ENCODE measurements around the gene AOAH. TPM values are rescaled to one million over a fixed set of nuclear protein-coding genes. Genes with fewer than 3 reads are reported as not detected.

The AOAH gene
- total and polyA plus RNA-seq, 2 of the 4 experiments (the other 2 are of a cell fraction), result not detected

GRCh38 chr7:36635091-36635490 lies 89.2 kb downstream of the AOAH start:
- Histone ChIP-seq H3K23ac (ENCODE audit: low read depth, low read length) (no peak overlapping the region), H3K27me3 (ENCODE audit: control insufficient read depth, insufficient read depth, low read length) (peaks cover 28% of the 10 kb centered on the region), H3K18ac (ENCODE audit: low read depth, low read length) (no peak overlapping the region), H2BK20ac (ENCODE audit: low read depth, low read length) (no peak overlapping the region), H3K56ac (ENCODE audit: extremely low read depth, insufficient read depth, low read length) (no peak overlapping the region), H3K79me1 (ENCODE audit: low read depth in 1 of 2, low read length in 2 of 2) (no peaks in the 10 kb centered on the region), H2BK120ac (ENCODE audit: low read depth, low read length) (no peak overlapping the region), H3K4me1 (ENCODE audit: control insufficient read depth, insufficient read depth, low read length) (no peaks in the 10 kb centered on the region), H4K5ac (ENCODE audit: low read depth, low read length) (no peak overlapping the region), H3K4ac (ENCODE audit: low read depth, low read length) (no peak overlapping the region), H2AK5ac (ENCODE audit: low read depth, low read length) (no peak overlapping the region), H3K9me1 (ENCODE audit: insufficient read depth, low read length) (no peaks in the 10 kb centered on the region), H3K9me3 (ENCODE audit: control insufficient read depth, insufficient read depth, low read length) (no peaks in the 10 kb centered on the region), H2BK15ac (ENCODE audit: low read depth, low read length) (no peak overlapping the region), H3K4me2 (ENCODE audit: low read depth, low read length) (no peak overlapping the region), H2BK5ac (ENCODE audit: low read depth, low read length, poor library complexity, severe bottlenecking) (no peak overlapping the region), H3K9ac (ENCODE audit: low read depth, low read length) (no peak overlapping the region), H2AFZ (replicated peaks; ENCODE audit: low read length, poor library complexity) (no peak overlapping the region), H3K4me3 (ENCODE audit: insufficient read depth, low read depth, low read length) (no peak overlapping the region), H4K8ac (ENCODE audit: low read depth in 2 of 2, low read length in 2 of 2) (no peak overlapping the region), H4K20me1 (ENCODE audit: insufficient read depth, low read length) (no peaks in the 10 kb centered on the region), H3K14ac (replicated peaks; ENCODE audit: low read depth, low read length) (no peak overlapping the region), H3K36me3 (ENCODE audit: control insufficient read depth, insufficient read depth, low read length) (no peaks in the 10 kb centered on the region), H2AK9ac (replicated peaks; ENCODE audit: low read depth, low read length, poor library complexity) (no peak overlapping the region), H4K91ac (ENCODE audit: insufficient read depth, low read depth, low read length) (no peak overlapping the region), H3K27ac (ENCODE audit: insufficient read depth, low read length) (no peak overlapping the region)
- ChIA-PET CTCF (no interaction called here), POLR2A (ENCODE audit: unreplicated experiment) (no interaction called here)
- ATAC-seq (ENCODE audit: low read depth), result no peak
- no peak for DNase-seq
- no TSS peak for BruUV-seq (replicated peaks)
- WGBS, 2 experiments (ENCODE audit: extremely low coverage in 2 of 2, insufficient read length in 1 of 2), result no CpG with 5 or more reads among the region's 3 CpGs
- intact Hi-C loops (cut with micrococcal nuclease), result no loop called here
- in situ Hi-C loops (cut with MboI; ENCODE audit: low sequenced_read_pairs), result no loop called here
- dilution Hi-C loops (cut with HindIII; ENCODE audit: low sequenced_read_pairs, unreplicated experiment), result no loop called here
- TF ChIP-seq MXI1 (IDR thresholded peaks at IDR 0.05; ENCODE audit: borderline replicate concordance, low read depth, low read length) (no peak), CHD1 (IDR thresholded peaks at IDR 0.05; ENCODE audit: low read depth, low read length) (no peak), RFX5 (IDR thresholded peaks at IDR 0.05; ENCODE audit: low read depth, low read length) (no peak), RAD21 (IDR thresholded peaks at IDR 0.05; ENCODE audit: low read length) (no peak), CTCF (conservative IDR thresholded peaks at IDR 0.05; ENCODE audit: low read depth, low read length) (no peak), NFE2L2 (IDR thresholded peaks at IDR 0.05; ENCODE audit: low read depth, low read length) (no peak), USF2 (IDR thresholded peaks at IDR 0.05; ENCODE audit: low read depth, low read length) (no peak), CEBPB (IDR thresholded peaks at IDR 0.05; ENCODE audit: low read depth, low read length) (no peak), POLR2A (IDR thresholded peaks at IDR 0.05; ENCODE audit: low read depth, low read length) (no peak), MAFK (IDR thresholded peaks at IDR 0.05; ENCODE audit: low read depth, low read length) (no peak), SMC3 (IDR thresholded peaks at IDR 0.05; ENCODE audit: low read depth, low read length) (no peak), RCOR1 (IDR thresholded peaks at IDR 0.05; ENCODE audit: insufficient replicate concordance, low read length) (no peak), BHLHE40 (IDR thresholded peaks at IDR 0.05; ENCODE audit: low read depth, low read length) (no peak), FOS (IDR thresholded peaks at IDR 0.05; ENCODE audit: low read depth, low read length) (no peak), MAZ (IDR thresholded peaks at IDR 0.05; ENCODE audit: borderline replicate concordance, low read depth, low read length) (no peak), ELK1 (IDR thresholded peaks at IDR 0.05; ENCODE audit: borderline replicate concordance, low read depth, low read length) (no peak)

Data from IMR-90 (cell line).